ENCODE data around the gene CTPS1.

DNA sequence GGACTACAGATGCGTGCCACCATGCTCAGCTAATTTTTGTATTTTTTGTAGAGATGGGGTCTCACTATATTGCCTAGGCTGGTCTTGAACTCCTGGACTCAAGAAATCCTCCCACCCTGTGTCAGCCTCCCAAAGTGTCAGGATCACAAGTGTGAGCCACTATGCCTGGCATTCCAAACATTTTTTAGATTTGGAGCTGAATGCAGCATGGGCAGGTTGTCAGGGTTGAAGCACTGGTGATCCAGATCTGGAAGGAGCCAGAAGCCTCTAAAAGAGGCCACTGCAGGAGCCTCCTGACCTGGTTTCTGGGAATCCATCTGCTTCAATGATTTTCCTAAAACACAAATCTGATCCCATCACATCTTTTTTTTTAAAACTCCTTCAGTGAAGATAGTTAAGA lies 1.8 kb upstream of the CTPS1 start:
- TF ChIP-seq, protein P1, sequence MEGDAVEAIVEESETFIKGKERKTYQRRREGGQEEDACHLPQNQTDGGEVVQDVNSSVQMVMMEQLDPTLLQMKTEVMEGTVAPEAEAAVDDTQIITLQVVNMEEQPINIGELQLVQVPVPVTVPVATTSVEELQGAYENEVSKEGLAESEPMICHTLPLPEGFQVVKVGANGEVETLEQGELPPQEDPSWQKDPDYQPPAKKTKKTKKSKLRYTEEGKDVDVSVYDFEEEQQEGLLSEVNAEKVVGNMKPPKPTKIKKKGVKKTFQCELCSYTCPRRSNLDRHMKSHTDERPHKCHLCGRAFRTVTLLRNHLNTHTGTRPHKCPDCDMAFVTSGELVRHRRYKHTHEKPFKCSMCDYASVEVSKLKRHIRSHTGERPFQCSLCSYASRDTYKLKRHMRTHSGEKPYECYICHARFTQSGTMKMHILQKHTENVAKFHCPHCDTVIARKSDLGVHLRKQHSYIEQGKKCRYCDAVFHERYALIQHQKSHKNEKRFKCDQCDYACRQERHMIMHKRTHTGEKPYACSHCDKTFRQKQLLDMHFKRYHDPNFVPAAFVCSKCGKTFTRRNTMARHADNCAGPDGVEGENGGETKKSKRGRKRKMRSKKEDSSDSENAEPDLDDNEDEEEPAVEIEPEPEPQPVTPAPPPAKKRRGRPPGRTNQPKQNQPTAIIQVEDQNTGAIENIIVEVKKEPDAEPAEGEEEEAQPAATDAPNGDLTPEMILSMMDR (IDR thresholded peaks at IDR 0.05 in 2 of 3, conservative IDR thresholded peaks at IDR 0.05 in 1 of 3; ENCODE audit: borderline replicate concordance in 1 of 3, insufficient read depth in 1 of 3, low read depth in 2 of 3, low read length in 2 of 3) = no peak
- TF ChIP-seq RAD21 (IDR thresholded peaks at IDR 0.05; ENCODE audit: low read depth) (no peak), YY1 (IDR thresholded peaks at IDR 0.05; ENCODE audit: extremely low read depth, insufficient replicate concordance, low read depth, low read length) (no peak), POLR2A (IDR thresholded peaks at IDR 0.05; ENCODE audit: borderline replicate concordance, extremely low read depth, insufficient read depth, insufficient read length) (no peak), SP1 (IDR thresholded peaks at IDR 0.05; ENCODE audit: low read depth) (no peak), CEBPB (IDR thresholded peaks at IDR 0.05; ENCODE audit: low read depth) (no peak), EGR1 (IDR thresholded peaks at IDR 0.05; ENCODE audit: low read depth) (no peak), EZH2 (IDR thresholded peaks at IDR 0.05) (no peak), POLR2AphosphoS5 (IDR thresholded peaks at IDR 0.05; ENCODE audit: low read depth, low read length) (no peak), EZH2phosphoT487 (IDR thresholded peaks at IDR 0.05; ENCODE audit: borderline replicate concordance) (no peak), SIN3A (IDR thresholded peaks at IDR 0.05; ENCODE audit: low read depth) (no peak)
- TF ChIP-seq, protein P2, sequence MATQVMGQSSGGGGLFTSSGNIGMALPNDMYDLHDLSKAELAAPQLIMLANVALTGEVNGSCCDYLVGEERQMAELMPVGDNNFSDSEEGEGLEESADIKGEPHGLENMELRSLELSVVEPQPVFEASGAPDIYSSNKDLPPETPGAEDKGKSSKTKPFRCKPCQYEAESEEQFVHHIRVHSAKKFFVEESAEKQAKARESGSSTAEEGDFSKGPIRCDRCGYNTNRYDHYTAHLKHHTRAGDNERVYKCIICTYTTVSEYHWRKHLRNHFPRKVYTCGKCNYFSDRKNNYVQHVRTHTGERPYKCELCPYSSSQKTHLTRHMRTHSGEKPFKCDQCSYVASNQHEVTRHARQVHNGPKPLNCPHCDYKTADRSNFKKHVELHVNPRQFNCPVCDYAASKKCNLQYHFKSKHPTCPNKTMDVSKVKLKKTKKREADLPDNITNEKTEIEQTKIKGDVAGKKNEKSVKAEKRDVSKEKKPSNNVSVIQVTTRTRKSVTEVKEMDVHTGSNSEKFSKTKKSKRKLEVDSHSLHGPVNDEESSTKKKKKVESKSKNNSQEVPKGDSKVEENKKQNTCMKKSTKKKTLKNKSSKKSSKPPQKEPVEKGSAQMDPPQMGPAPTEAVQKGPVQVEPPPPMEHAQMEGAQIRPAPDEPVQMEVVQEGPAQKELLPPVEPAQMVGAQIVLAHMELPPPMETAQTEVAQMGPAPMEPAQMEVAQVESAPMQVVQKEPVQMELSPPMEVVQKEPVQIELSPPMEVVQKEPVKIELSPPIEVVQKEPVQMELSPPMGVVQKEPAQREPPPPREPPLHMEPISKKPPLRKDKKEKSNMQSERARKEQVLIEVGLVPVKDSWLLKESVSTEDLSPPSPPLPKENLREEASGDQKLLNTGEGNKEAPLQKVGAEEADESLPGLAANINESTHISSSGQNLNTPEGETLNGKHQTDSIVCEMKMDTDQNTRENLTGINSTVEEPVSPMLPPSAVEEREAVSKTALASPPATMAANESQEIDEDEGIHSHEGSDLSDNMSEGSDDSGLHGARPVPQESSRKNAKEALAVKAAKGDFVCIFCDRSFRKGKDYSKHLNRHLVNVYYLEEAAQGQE (IDR thresholded peaks at IDR 0.05; ENCODE audit: low read depth) = no peak
- TF ChIP-seq, protein P3, sequence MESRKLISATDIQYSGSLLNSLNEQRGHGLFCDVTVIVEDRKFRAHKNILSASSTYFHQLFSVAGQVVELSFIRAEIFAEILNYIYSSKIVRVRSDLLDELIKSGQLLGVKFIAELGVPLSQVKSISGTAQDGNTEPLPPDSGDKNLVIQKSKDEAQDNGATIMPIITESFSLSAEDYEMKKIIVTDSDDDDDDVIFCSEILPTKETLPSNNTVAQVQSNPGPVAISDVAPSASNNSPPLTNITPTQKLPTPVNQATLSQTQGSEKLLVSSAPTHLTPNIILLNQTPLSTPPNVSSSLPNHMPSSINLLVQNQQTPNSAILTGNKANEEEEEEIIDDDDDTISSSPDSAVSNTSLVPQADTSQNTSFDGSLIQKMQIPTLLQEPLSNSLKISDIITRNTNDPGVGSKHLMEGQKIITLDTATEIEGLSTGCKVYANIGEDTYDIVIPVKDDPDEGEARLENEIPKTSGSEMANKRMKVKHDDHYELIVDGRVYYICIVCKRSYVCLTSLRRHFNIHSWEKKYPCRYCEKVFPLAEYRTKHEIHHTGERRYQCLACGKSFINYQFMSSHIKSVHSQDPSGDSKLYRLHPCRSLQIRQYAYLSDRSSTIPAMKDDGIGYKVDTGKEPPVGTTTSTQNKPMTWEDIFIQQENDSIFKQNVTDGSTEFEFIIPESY (IDR thresholded peaks at IDR 0.05; ENCODE audit: extremely low read depth, insufficient replicate concordance, low read length) = no peak
- TF ChIP-seq, protein P4, sequence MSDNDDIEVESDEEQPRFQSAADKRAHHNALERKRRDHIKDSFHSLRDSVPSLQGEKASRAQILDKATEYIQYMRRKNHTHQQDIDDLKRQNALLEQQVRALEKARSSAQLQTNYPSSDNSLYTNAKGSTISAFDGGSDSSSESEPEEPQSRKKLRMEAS (IDR thresholded peaks at IDR 0.05) = no peak
